Stomach (tissue), 4 donors: ENCODE measurements around the gene XRCC1.
A peak's percentile ranks its signal among the peaks of the same experiment; 100 is the strongest.

Experiments
- EP300 ChIP-seq: sonication (generic); formaldehyde crosslinking; IDR thresholded peaks from one replicate; pipeline ENCODE4 v1.6.1; 2017; ENCODE audit warnings: antibody characterized with exemption
- POLR2AphosphoS5 ChIP-seq, 3 donors: sonication (generic); formaldehyde crosslinking; IDR thresholded peaks; one replicate each; pipeline ENCODE4 v1.6.1; 2016; ENCODE audit warnings: antibody characterized with exemption in 3 of 3

GRCh38 chr19:43526884-43527859 lies 48.2 kb downstream of the XRCC1 start, which contains the start of gene ETHE1:
- TF ChIP-seq EP300 (no peak), POLR2AphosphoS5 (IDR thresholded peaks at IDR 0.05) (peak; percentile 50 to 91 (median 87))
